K562 (cell line): ENCODE measurements around the gene SAPCD1.

Experiments used
- CREB1 ChIP-seq, 2 experiments: sonication (generic) in 1 of 2; formaldehyde crosslinking in 1 of 2; IDR thresholded peaks; 2 replicates each; pipeline versions ENCODE4 v1.6.1 to v1.8.0; 2012 to 2022; ENCODE audit warnings: inconsistent platforms in 1 of 2, mild to moderate bottlenecking in 1 of 2, missing genetic modification reagents in 1 of 2, moderate library complexity in 1 of 2
- FOS ChIP-seq: IDR thresholded peaks from 3 replicates; pipeline ENCODE4 v1.6.1; 2011; ENCODE audit not compliant: insufficient read length; ENCODE audit errors: extremely low read depth
- FOXK2 ChIP-seq, 2 experiments: fragments of 450-650 bp; IDR thresholded peaks in 1 of 2; conservative IDR thresholded peaks in 1 of 2; 2 replicates each; pipeline ENCODE4 v1.6.1; 2016; ENCODE audit warnings: low read depth in 2 of 2, mild to moderate bottlenecking in 1 of 2
- MTF1 ChIP-seq: fragments of 250-450 bp; sonication (Bioruptor Pico); IDR thresholded peaks from 2 replicates; pipeline ENCODE4 v1.9.0; 2021; ENCODE audit warnings: moderate library complexity, mild to moderate bottlenecking, inconsistent platforms, borderline replicate concordance
- RCOR1 ChIP-seq, 2 experiments: IDR thresholded peaks; 2 replicates each; pipeline ENCODE4 v1.6.1; 2012; ENCODE audit warnings: low read depth in 2 of 2, low read length in 2 of 2, borderline replicate concordance in 1 of 2, improper control_type of control experiment in 1 of 2
- SMARCC2 ChIP-seq: fragments of 450-650 bp; IDR thresholded peaks from 2 replicates; pipeline ENCODE4 v1.6.1; 2017; ENCODE audit warnings: antibody characterized with exemption, moderate library complexity, mild to moderate bottlenecking, low read depth
- YY1 ChIP-seq, 3 experiments: IDR thresholded peaks; 2 replicates each; pipeline ENCODE4 v1.6.1; 2011; ENCODE audit warnings: low read length in 2 of 3, mild to moderate bottlenecking in 2 of 3, moderate library complexity in 2 of 3, borderline replicate concordance in 1 of 3, control low read depth in 1 of 3, low read depth in 1 of 3; ENCODE audit not compliant: insufficient read depth in 3 of 3, insufficient replicate concordance in 2 of 3, control insufficient read depth in 1 of 3, insufficient read length in 1 of 3; ENCODE audit errors: extremely low read depth in 1 of 3
- TF ChIP-seq, protein P1 (sequence below), 3 experiments: IDR thresholded peaks in 2 of 3; conservative IDR thresholded peaks in 1 of 3; 2 replicates each; pipeline ENCODE4 v1.5.1; 2011 to 2012; ENCODE audit warnings: low read length in 3 of 3, mild to moderate bottlenecking in 3 of 3, control low read depth in 2 of 3, improper control_type of control experiment in 1 of 3, inconsistent platforms in 1 of 3, low read depth in 1 of 3, mixed read lengths in 1 of 3, moderate library complexity in 1 of 3; ENCODE audit not compliant: insufficient read depth in 2 of 3
- TF ChIP-seq, protein P2 (sequence below): fragments of 250-450 bp; sonication (Bioruptor Pico); IDR thresholded peaks from 2 replicates; pipeline ENCODE4 v1.4.0; 2020; ENCODE audit warnings: mild to moderate bottlenecking, moderate library complexity, borderline replicate concordance

DNA sequence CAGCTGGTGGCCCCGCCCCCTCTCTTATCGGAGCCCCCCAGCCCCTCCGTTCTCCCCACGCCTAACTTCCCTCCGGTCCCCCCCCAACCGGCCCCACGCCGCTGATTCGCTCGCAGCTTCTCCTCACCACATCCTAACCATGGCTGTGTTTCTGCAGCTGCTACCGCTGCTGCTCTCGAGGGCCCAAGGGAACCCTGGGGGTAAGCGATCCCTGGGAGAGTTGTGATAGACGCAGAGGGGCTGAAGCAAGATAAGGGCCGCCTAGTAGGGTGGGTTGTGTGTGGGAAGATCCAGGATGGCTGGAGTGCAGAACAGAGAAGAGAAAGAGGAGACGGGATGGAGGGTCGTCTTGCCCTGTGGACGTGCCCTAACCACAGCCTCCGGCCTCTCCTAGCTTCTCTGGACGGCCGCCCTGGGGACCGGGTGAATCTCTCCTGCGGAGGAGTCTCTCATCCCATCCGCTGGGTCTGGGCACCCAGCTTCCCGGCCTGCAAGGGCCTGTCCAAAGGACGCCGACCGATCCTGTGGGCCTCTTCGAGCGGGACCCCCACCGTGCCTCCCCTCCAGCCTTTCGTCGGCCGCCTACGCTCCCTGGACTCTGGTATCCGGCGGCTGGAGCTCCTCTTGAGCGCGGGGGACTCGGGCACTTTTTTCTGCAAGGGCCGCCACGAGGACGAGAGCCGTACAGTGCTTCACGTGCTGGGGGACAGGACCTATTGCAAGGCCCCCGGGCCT, 39.0 kb upstream of the SAPCD1 start, which contains the start of gene MPIG6B:
- TF ChIP-seq, protein P1, sequence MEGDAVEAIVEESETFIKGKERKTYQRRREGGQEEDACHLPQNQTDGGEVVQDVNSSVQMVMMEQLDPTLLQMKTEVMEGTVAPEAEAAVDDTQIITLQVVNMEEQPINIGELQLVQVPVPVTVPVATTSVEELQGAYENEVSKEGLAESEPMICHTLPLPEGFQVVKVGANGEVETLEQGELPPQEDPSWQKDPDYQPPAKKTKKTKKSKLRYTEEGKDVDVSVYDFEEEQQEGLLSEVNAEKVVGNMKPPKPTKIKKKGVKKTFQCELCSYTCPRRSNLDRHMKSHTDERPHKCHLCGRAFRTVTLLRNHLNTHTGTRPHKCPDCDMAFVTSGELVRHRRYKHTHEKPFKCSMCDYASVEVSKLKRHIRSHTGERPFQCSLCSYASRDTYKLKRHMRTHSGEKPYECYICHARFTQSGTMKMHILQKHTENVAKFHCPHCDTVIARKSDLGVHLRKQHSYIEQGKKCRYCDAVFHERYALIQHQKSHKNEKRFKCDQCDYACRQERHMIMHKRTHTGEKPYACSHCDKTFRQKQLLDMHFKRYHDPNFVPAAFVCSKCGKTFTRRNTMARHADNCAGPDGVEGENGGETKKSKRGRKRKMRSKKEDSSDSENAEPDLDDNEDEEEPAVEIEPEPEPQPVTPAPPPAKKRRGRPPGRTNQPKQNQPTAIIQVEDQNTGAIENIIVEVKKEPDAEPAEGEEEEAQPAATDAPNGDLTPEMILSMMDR (IDR thresholded peaks at IDR 0.05 in 2 of 3, conservative IDR thresholded peaks at IDR 0.05 in 1 of 3; ENCODE audit: insufficient read depth in 2 of 3, low read depth in 1 of 3, low read length in 3 of 3): no peak
- no peak for TF ChIP-seq FOS
- TF ChIP-seq SMARCC2: no peak
- TF ChIP-seq CREB1 (IDR thresholded peaks at IDR 0.05): no peak
- TF ChIP-seq CREB1 (CRISPR knock-in tag; IDR thresholded peaks at IDR 0.05): no peak
- TF ChIP-seq YY1 (IDR thresholded peaks at IDR 0.05; ENCODE audit: borderline replicate concordance in 1 of 3, control insufficient read depth in 1 of 3, extremely low read depth in 1 of 3, insufficient read depth in 3 of 3, insufficient read length in 1 of 3, insufficient replicate concordance in 2 of 3, low read depth in 1 of 3, low read length in 2 of 3): no peak
- no peak for TF ChIP-seq FOXK2 (conservative IDR thresholded peaks at IDR 0.05 in 1 of 2, IDR thresholded peaks at IDR 0.05 in 1 of 2; ENCODE audit: low read depth in 2 of 2)
- TF ChIP-seq MTF1: no peak
- TF ChIP-seq, protein P2, sequence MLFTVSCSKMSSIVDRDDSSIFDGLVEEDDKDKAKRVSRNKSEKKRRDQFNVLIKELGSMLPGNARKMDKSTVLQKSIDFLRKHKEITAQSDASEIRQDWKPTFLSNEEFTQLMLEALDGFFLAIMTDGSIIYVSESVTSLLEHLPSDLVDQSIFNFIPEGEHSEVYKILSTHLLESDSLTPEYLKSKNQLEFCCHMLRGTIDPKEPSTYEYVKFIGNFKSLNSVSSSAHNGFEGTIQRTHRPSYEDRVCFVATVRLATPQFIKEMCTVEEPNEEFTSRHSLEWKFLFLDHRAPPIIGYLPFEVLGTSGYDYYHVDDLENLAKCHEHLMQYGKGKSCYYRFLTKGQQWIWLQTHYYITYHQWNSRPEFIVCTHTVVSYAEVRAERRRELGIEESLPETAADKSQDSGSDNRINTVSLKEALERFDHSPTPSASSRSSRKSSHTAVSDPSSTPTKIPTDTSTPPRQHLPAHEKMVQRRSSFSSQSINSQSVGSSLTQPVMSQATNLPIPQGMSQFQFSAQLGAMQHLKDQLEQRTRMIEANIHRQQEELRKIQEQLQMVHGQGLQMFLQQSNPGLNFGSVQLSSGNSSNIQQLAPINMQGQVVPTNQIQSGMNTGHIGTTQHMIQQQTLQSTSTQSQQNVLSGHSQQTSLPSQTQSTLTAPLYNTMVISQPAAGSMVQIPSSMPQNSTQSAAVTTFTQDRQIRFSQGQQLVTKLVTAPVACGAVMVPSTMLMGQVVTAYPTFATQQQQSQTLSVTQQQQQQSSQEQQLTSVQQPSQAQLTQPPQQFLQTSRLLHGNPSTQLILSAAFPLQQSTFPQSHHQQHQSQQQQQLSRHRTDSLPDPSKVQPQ: no peak
- TF ChIP-seq RCOR1 (IDR thresholded peaks at IDR 0.05; ENCODE audit: borderline replicate concordance in 1 of 2, low read depth in 2 of 2, low read length in 2 of 2): no peak
